HG03066 (cell line): ENCODE results near the gene GET4.

Experiments
- ATAC-seq: cut with Tn5 transposase; IDR thresholded peaks from one replicate; pipeline ENCODE4 v1.9.1; 2021; ENCODE audit warnings: low read depth; ENCODE audit not compliant: unreplicated experiment

GET4 gene

DNA sequence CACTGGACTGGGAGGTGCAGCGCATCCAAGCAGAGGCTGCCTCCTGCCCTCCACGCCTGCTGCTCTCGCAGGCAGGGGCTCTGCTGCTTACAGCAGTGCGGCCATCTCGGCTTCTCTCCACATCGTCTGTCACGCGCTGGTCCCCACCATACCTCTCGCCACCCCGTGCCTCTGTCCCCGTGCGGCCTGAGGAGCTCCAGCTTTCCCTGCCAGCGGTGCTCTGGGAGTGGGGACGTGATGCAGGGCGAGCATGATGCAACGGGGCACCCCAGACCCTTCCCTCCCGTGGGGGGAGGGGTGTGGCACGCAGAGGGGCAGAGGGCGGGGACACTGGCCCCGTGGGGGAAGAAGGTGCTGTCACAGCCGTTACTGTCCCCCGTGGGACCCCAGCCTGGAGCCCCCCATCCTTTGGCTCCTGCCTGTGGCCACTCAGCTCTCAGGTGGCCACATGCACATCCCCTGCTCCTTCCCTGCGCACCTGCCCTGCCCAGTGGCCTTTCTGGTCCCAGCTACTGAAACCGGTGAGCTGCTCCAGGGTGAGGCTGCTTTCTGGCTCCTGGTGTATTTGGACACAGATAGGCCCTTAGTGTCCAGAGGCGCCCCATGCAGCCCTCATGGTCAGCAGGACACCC is 9.0 kb downstream of the GET4 start:
- ATAC-seq = no peak

- ATAC-seq = no peak
Observed at GRCh38 chr7:885893-886625, 9.7 kb downstream of the GET4 start.

DNA sequence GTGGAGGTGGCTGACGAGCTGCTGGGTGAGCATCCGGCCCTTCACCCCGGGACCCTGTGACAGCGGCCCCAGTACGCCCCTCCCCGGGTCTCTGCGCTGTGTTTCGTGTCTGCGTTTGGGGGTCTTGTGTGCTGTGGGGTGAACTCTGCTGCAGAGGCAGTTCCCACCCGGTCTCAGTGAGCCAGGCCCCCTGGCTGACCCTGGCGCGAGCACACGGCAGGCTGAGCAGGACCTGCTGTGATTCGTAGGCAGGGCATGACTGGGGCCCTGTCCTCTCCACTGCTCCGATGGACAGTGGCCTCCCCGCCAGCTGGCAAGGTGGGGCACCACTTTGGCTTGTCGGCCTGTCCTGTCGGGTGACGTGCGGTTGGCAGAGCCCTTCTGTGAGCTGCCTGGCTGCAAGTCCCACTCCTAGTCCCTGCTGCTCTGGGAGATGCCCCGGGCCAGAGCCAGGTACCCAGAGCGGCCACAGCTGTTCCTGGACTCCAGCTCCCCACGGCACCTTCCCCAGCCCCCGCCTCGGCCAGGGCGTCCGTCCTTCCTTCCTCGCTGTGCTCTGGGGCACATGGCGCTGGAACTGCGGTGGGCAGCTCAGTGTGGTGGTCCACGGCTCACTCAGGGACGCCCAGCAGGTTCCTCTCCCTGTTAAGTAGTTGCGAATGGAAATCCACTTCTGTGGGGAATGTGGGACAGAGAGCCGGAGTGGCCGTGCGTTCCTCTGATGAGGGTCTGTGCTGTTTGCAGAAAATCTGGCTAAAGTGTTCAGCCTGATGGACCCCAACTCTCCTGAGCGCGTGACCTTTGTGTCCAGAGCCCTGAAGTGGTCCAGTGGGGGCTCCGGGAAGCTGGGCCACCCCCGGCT is 10.5 kb downstream of the GET4 start:
- ATAC-seq = no peak

DNA sequence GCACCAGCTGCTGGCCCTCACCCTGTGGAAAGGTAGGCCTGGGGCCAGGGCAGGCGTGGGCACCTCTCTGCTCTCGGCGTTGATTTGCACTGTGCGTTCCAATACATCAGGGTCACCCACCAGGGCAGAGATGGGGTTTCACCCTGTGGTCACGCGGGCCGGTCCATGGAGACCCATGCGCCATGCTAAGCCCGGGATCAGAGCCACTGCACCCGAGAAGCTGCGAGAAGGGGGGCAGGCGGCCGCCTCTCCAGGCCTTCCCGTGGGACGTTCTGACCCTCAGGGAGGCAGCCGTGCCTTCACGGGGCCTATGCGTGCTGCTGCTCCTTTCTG is 11.1 kb downstream of the GET4 start:
- ATAC-seq = no peak

DNA sequence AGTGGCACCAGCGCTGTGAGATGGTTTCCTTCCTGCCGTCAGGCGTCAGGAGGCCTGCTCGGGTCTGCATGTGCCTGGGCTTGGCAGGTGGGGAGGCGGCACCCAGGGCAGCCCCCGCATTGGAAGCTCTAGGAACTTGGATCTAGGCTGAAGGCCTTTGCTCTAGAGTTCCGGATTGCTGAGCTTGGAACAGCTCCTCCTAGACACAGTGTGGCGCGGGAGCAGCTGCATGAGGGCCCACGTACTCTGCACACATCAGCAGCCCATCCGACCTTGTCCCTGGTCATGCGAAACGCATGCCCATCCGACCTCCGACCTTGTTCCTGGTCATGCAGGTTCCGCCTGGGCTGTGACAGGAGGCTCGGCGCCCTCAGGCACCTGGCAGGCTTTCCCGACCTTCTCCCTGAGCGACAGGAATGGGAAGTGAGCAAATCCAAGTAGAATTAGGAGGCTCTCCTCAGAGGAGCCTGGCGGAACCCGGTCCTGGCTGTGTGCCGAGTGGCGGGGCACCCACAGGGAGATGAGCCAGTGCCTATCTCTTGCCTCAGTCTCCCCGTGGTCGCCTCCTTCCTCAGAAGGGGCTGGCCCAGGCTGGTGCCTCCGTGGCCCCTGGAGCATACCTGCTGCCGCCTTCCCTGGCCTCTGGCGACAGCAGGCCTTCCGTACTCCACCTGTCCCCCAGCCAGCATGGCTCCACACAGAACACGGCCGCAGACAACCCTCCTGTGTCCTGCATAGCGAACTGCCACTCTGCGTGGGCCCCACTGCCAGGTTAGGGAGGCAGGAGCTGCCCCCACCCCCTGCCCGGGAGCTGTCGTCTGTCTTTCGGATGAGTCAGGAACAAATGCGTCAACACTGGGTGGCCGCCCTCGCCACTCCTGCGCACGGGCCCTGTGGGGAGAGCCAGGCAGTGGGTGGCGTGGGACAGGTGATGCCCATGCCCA is 12.0 kb downstream of the GET4 start:
- no peak for ATAC-seq

DNA sequence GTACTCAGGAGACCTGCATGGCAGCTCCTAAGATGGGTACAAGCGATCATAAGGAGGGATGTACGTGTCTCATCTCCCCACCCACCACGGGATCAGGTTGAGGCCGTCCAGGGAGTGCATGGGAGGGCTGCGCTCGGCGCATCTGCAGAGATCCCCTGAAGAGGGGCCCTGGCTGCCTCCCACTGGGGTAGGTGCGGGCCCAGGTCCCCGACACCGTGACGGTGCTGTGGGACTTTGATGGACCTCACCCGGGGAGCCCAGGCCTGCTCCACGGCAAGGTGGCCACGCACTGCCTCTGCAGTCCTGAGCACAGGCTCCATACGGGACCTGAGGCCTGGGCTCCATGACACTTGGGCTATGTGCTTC is 12.7 kb downstream of the GET4 start:
- no peak for ATAC-seq

GRCh38 chr7:889391-889790 is 13.0 kb downstream of the GET4 start:
- ATAC-seq = no peak

DNA sequence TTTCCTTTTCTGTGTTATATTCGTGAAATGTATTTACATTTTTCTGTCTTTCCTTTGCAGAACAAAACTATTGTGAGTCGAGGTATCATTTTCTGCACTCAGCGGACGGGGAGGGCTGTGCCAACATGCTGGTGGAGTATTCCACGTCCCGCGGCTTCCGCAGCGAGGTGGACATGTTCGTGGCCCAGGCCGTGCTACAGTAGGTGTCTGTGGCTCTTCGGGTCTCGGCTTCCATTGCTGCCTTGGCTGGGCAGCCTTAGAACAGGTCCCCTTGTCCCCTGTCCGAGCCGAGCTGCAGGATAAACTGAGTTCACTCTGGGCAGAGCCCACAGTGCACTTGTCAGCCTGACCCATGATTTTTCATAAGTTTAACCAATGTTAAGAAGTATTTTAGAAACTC is 14.5 kb downstream of the GET4 start:
- no peak for ATAC-seq

DNA sequence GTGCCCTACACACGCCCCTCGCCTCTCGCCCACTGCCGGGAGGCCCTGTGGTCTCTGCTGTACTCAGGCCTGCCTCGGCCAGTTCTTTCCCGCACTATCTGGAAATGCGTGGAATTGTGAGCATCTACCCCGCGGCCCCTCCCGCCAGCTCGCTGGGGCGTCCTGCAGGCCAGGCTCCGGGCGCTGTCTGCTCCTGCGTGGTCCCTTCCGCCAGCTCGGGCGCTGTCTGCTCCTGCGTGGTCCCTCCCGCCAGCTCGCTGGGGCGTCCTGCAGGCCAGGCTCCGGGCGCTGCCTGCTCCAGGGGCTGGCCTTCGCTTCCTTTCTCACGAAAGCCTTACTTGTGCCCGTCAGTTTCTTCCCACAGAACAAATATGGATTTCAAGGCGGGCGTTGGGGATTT is 14.9 kb downstream of the GET4 start:
- no peak for ATAC-seq

DNA sequence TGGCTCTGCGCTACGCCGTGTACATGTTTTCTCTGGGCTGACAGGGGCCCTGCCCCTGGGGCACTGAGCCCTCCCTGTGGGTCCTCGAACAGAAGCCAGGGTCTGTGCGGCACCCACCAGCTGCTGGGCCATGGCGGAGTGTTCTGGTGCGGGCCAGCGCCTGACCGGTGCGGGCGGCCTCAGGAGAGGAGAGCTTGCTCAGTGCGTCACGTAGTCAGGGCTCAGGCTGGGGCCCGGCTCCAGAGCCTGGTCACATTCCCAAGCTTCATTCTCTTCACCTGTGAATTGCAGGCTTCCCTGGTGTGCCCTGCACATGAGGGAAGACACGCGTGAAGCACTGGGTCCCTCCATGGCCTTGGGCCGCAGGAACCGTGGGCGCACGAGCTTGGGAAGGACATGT is 15.5 kb downstream of the GET4 start:
- ATAC-seq = no peak

- ATAC-seq = no peak
Observed at GRCh38 chr7:892648-893593, 16.6 kb downstream of the GET4 start.

DNA sequence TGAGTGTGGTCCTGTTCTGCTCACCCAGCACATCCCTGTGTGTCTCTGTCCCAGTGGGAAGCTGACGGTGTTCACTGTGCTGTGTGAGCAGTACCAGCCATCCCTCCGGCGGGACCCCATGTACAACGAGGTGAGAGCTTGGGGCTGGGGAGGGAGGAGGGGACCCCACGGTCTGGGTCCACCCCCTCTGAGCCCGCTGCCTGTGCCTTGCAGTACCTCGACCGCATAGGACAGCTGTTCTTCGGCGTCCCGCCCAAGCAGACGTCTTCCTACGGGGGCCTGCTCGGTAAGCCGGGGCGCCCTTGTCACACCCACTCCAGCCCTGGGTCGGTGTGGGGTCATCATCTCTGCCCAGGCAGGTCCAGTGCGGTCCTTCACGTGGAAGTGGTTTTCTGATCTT is 17.3 kb downstream of the GET4 start:
- no peak for ATAC-seq

DNA sequence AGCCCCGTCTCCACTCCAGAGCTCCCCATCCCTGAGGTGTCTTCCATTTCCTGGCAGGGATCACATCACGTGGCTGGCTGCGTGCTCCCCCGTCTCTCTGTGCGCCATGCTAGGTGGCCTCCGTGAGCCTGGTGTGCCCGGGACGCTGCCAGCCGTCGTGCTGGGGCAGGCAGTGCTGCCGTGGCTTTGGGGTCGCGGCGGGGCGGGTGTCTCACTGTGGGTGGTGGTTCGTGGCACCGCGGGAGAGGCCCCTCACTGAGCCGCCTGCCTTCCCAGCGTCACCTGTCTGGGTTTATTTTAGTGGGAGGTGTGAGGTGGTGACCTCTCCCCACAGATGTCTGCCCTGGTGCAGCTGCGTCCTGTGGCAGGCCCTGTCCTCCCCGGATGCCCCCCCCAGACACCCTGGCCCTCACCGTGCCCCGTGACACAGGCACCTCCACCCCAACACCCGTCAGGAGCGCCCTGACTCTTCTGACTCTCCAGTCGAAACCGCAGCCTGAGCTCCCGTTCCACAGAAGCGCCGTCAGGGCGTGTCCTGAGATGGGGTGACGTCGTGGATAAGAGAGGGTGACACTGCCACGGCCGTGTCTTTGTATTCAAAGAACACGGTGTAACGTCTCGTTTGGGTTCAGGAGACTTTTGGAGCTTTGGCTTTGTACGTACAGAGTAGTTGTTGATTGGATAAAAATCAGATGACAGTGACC is 18.0 kb downstream of the GET4 start:
- ATAC-seq = no peak

- no peak for ATAC-seq
Observed at GRCh38 chr7:894927-895450, 18.6 kb downstream of the GET4 start.

DNA sequence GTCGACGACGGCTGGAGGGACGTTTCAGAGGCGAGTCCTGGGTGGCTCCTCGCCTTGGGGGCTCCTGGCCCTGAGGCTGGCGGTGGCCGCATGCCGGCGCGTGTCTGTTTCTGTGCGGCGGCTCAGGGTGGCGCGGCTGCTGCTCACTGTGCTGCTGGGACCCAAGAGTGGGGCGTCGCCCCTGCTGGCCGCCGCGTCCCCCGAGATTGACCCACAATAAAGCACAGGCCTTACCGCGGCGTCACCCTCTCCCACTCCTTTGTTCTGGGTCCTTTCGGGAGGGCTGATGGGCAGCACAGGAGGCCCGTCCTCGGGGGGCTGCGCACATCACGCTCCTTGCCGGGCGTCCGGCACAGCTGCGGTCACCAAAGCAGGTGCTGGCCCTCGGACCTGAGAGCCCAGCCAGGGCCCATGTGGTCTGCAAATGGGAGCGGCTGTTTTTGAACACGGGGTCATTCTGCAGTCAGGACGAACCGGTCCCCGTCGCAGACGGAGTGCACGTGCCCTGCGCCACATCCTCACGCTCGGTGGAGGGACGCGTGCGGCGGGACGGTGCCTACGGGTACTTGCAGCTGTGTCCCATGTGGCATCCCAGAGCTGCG is 19.2 kb downstream of the GET4 start:
- ATAC-seq = no peak

DNA sequence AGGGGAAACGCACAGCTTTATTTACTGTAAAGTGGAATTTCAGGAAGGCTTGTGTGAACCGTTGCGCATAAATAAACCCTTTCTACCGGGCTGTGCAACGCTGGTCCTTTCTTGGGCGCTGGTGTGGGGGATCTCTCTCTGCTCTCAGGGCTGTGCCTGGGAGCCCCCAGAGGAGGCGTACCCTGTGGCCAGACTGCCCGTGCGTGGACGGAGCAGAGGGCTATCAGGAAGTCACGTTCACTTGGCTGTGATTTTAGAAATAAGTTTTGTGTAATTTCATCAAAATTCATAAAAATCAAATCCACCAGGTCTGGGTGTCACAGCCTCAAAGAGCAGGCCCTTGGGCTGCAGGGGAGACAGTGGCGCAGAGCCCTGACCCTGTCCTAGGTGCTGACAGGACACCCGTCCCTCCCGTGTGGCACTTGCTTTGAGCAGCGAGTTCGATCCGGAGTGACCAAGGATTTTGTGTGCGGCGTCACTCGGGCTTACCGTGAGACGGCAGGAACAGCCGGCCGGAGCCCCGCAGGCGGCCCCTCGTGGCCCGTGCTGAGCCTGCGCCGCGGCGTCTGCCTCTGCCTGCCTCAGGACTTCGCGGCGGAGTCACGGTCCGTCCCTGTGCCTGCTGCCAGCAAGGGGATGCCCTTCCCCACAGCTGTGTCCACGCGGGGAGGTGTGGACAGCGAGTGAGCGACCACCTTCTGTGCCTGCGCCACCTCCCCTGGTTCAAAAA is 20.2 kb downstream of the GET4 start:
- ATAC-seq = no peak

- no peak for ATAC-seq
Observed at GRCh38 chr7:897086-897485, 20.7 kb downstream of the GET4 start.
